ENCODE measurements around the gene HECW1. TPM values are rescaled to one million over a fixed set of nuclear protein-coding genes. Genes with fewer than 3 reads are reported as not detected.

HECW1 gene
- total and polyA plus RNA-seq, 2 of the 8 experiments (the other 6 are each of a cell fraction or from before 2014, with no cell fraction given) = 2.9 to 12.7 TPM

- no peak overlapping the region for H2AFZ ChIP-seq (ENCODE audit: low read length)
- no peak overlapping the region for H3K4me2 ChIP-seq (ENCODE audit: insufficient read depth in 1 of 2, low read depth in 2 of 2, low read length in 2 of 2)
- H3K23ac ChIP-seq (ENCODE audit: insufficient read length) = no peak overlapping the region
- H3K27me3 ChIP-seq (replicated peaks in 1 of 4; ENCODE audit: control insufficient read depth in 3 of 4, extremely low read depth in 1 of 4, insufficient read depth in 3 of 4, low read length in 3 of 4) = no peaks in the 10 kb centered on the region
- no peak overlapping the region for H4K91ac ChIP-seq (replicated peaks; ENCODE audit: insufficient read length, low read length)
- no peak overlapping the region for H3K4me3 ChIP-seq (ENCODE audit: extremely low read depth in 1 of 4, insufficient read depth in 2 of 4, low read depth in 3 of 4, low read length in 4 of 4)
- no peaks in the 10 kb centered on the region for H4K20me1 ChIP-seq (replicated peaks in 1 of 2; ENCODE audit: control insufficient read depth in 1 of 2, insufficient read depth in 2 of 2, low read length in 2 of 2)
- H2BK5ac ChIP-seq (ENCODE audit: low read depth, low read length) = no peak overlapping the region
- H2BK15ac ChIP-seq (ENCODE audit: low read length) = no peak overlapping the region
- ChIA-PET POLR2A (ENCODE audit: partially characterized antibody) (no interaction called here), CTCF (ENCODE audit: partially characterized antibody) (interaction anchor here (3.6 kb wide), 1 partner anchor 9 kb away, joined by 12 read pairs; no protein-coding TSS in a partner anchor)
- H3K14ac ChIP-seq (ENCODE audit: insufficient read length) = no peak overlapping the region
- H3K9me3 ChIP-seq (ENCODE audit: insufficient read depth in 2 of 2, low read depth in 1 of 2, low read length in 1 of 2) = no peaks in the 10 kb centered on the region
- no peak overlapping the region for H4K5ac ChIP-seq (ENCODE audit: insufficient read length, low read depth, low read length)
- no peak overlapping the region for H4K8ac ChIP-seq (ENCODE audit: extremely low read depth, insufficient read depth, low read length)
- no peak overlapping the region for H2BK20ac ChIP-seq (ENCODE audit: low read length)
- H3K56ac ChIP-seq (replicated peaks; ENCODE audit: insufficient read length, low read depth, low read length) = no peak overlapping the region
- H2BK12ac ChIP-seq (ENCODE audit: low read depth, low read length) = no peak overlapping the region
- WGBS, 2 experiments (ENCODE audit: extremely low coverage in 1 of 2, insufficient coverage in 1 of 2, insufficient read length in 1 of 2, insufficient replicate concordance in 2 of 2, low coverage in 1 of 2, low lambda C conversion rate in 2 of 2, missing lambda C conversion rate in 1 of 2) = 87% methylated on average over 2 of the region's 2 CpGs; no CpG with 5 or more reads in 1 of the 2 experiments
- no peak overlapping the region for H3K4ac ChIP-seq (replicated peaks; ENCODE audit: insufficient read length, low read depth, low read length)
- peaks cover 0 to 3% (median 0%) of the 10 kb centered on the region in 4 experiments; a peak in 1 of 7 replicates for H3K4me1 ChIP-seq (replicated peaks in 1 of 4; ENCODE audit: control insufficient read depth in 3 of 4, insufficient read depth in 4 of 4, low read length in 3 of 4)
- no peaks in the 10 kb centered on the region for H3K23me2 ChIP-seq (ENCODE audit: low read depth, low read length)
- no peaks in the 10 kb centered on the region for H3K36me3 ChIP-seq (ENCODE audit: control insufficient read depth in 2 of 4, insufficient read depth in 4 of 4, low read length in 3 of 4)
- no peak overlapping the region for H3K27ac ChIP-seq (ENCODE audit: low read depth, low read length)
- no peak for DNase-seq (ENCODE audit: low read depth in 1 of 2, low spot score in 2 of 2)
- H2AK5ac ChIP-seq (ENCODE audit: low read depth, low read length) = no peak overlapping the region
- H3K79me2 ChIP-seq (ENCODE audit: control insufficient read depth in 1 of 2, insufficient read depth in 2 of 2, low read length in 2 of 2) = no peaks in the 10 kb centered on the region
- no peak overlapping the region for H3K9ac ChIP-seq (replicated peaks in 1 of 4; ENCODE audit: extremely low read depth in 1 of 4, low read depth in 3 of 4, low read length in 3 of 4)
- no peak overlapping the region for H2BK120ac ChIP-seq (replicated peaks; ENCODE audit: low read depth, low read length)
- no peak for FAIRE-seq
- no peaks in the 10 kb centered on the region for H3K79me1 ChIP-seq (ENCODE audit: low read depth, low read length)
- no peak overlapping the region for H3K18ac ChIP-seq (ENCODE audit: extremely low read depth, low read length)
- TF ChIP-seq CBX8 (IDR thresholded peaks at IDR 0.05; ENCODE audit: borderline replicate concordance, low read depth, low read length) (no peak), MAFK (IDR thresholded peaks at IDR 0.05; ENCODE audit: low read depth, low read length) (peak; percentile 68; the same call in 1 of the 2 replicates), E2F6 (IDR thresholded peaks at IDR 0.05) (no peak)
Measured at GRCh38 chr7:43491123-43491522, 378.7 kb downstream of the HECW1 start.

Data from H1 (cell line).